Iris pigment epithelial cell (primary cell): Measurements from ENCODE around the gene RPL18A.

Experiments used
- DNase-seq: peaks from one replicate; pipeline ENCODE4 v3.0.0-alpha.2; 2011; ENCODE audit warnings: low read depth

The RPL18A gene

GRCh38 chr19:17841810-17842662 is 17.7 kb upstream of the RPL18A start:
- DNase-seq = peak; percentile 92

DNA sequence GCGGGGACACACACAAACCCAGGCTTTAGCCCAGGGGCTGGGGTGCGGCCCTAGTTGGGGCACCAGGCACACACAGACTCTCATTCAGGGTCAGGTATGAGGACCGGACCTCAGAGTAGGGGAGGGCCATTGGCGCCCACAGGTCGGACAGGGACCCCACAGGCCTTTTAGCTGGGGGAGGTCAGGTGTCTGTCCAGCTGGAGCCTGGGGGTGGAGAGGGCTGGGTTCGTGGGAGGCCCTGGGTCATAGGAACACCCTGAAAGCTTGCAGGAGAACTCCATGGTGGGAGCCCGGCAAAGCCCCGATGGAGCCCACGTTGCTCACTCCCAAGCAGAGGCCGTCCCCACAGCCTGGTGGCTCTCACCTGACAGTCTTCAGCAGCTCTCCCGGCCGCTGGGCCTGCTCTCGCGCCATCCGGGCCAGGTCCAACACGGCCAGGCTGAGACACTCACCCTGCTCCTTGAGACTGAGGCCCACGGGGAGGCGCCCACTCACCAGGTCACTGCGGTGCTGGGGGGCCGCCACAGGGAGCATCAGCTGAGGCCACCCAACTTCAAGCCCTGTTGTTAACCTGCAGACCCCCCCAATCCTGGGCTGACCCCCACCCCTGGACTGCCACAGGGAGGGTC is 16.9 kb upstream of the RPL18A start:
- no peak for DNase-seq

GRCh38 chr19:17843292-17843827 is 16.4 kb upstream of the RPL18A start:
- no peak for DNase-seq

DNA sequence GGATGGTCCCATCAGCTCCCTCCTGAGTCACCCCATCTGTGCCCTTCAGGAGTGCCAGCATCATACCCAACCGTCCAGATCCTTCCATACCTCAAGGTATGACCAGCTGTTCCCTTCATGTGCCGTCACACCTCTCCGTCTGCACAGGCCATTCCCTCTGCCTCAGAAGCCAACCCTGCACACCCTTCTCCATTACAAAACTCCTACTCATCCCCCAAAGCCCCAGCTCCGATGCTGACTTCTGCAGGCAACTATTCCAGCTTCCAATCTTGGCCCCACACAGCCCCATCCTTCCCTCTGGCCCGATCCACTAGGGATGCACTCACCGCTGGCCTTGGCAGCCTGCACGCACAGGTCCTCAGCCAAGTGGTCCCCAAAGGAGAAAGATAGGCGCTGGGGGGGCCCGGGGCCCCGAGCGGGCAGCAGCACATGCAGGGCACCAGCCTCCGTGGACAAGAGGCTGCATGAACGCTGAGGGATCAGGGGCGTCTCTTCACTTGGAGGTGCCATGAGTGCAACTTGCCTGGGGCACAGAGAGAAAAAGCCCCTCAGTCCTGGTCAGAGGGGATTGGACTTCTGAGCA is 15.7 kb upstream of the RPL18A start:
- DNase-seq = no peak

DNA sequence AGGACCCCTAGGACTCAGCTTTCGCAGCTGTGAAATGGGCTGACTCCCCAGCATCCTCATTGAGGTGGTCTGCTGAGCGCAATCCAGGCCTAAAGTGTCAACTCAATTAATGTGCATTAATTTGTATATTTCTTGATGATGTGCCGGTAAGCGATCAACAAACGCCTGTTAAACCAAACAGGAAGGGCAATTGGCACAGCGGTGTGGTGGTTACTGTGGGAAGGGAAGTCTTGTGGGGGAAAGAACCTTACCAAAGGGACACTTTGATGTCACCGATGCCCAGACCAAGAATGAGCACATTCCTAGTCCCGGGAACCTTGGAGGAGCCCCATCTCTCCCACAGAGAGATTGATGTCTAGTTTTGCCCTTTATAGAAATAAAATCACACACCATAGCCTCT is 13.6 kb upstream of the RPL18A start:
- no peak for DNase-seq

GRCh38 chr19:17847538-17848366 is 12.0 kb upstream of the RPL18A start, which contains the start of gene JAK3:
Gene JAK3 (minus strand): TSS chr19:17847982. CDS start chr19:17844417, 3,565 bp downstream.
- DNase-seq = peak; percentile 63

DNA sequence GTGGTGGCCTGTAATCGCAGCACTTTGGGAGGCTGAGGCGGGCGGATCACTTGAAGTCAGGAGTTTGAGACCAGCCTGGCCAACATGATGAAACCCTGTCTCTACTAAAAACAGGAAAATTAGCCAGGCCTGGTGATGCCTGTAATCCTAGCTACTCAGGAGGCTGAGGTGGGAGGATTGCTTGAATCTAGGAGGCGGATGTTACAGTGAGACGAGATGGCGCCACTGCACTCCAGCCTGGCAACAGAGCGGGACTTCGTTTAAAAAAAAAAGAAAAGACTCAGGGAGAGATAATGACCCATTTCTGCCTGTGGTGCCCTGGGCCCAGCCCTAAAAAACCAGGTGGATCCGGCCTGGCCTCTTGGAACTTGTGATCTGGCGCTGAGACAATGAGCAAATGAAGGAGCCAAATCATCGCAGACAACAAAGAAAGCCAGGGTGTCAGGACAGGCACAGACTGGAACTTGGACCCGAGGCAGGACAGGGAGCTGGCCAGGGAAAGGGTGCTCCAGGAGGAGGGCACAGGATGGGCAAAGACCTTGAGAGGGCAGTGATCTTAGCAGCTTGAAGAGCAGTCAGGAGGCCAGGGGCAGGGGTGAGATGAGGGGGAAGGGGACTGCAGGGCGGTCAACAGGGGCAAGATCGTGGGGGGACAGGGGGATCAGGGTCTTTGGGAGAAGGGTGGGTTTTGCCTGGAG is 11.0 kb upstream of the RPL18A start:
- DNase-seq = no peak

GRCh38 chr19:17854061-17854460 is 5.6 kb upstream of the RPL18A start:
- DNase-seq = no peak

DNA sequence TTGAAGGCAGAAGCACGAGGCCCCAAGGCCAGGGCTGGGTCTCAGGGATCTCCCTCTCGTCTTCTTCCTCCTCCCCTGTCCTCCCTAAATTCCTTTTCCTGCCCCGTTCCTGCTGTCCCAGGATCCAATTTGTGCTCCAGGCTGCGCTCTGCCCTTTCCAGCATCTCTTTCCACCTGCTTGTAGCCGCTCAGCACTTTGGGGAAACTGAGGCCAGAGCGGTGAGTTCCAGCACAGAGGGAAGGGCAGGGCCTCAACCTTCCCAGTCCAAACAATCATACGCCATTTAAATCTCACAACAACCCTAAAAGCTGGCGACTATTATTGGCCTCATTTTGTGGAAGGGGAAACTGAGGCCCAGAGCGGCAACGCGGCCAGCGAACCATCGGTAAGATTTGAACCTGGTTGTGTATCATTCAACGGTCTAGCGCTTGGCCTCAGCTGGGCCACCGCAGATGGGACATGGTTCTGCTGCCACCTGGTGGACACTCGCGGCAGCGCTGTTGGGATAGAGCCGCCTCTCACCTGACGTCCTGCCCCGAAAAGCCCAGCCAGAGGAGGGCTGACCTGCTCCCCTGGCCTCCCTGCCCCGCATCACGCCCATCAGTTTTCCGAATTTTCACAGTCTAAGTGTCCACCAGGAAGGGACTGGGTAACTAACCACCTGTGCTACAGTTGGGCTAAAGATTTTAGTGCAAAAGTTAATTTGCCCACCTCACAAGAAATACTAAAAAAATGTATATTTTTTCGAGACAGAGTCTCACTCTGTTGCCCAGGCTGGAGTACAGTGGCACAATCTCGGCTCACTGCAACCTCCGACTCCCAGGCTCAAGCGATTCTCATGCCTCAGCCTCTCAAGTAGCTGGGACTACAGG is 4.2 kb upstream of the RPL18A start:
- peak; percentile 49 for DNase-seq

DNA sequence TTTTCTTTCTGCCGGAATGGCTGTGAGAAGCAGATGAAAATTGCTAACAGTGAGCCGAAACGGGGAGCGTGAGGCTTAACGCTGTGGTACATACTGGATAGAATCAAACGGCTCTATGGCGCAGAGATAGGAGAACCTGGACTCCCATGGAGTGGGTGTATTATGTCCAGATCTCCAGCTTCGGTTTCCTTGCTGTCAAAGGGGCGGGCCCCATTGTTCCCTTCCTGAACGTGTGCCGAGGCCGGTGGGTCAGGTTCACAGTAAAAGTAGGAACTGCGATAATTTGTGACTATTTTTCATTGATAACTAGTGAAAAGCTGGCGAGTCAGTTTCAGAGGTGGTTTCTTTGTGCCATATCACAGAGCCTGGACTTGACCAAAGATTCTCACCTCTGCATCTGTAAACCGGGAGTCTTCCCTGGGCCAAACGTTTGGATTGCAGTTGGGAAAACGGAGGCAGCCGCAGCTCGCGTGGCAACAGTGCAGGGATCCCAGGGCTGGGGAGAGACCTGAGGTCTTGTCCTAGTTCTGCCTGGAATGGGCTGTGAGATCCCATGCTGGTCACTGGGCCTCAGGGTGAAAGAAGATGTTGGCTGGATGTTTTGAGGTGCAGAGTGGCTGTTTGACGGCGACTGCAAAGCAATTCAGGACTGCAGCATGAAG is 752 bp downstream of the RPL18A start:
- DNase-seq = peak; percentile 30

- DNase-seq = no peak
Observed at GRCh38 chr19:17860993-17861360, 1.3 kb downstream of the RPL18A start.

DNA sequence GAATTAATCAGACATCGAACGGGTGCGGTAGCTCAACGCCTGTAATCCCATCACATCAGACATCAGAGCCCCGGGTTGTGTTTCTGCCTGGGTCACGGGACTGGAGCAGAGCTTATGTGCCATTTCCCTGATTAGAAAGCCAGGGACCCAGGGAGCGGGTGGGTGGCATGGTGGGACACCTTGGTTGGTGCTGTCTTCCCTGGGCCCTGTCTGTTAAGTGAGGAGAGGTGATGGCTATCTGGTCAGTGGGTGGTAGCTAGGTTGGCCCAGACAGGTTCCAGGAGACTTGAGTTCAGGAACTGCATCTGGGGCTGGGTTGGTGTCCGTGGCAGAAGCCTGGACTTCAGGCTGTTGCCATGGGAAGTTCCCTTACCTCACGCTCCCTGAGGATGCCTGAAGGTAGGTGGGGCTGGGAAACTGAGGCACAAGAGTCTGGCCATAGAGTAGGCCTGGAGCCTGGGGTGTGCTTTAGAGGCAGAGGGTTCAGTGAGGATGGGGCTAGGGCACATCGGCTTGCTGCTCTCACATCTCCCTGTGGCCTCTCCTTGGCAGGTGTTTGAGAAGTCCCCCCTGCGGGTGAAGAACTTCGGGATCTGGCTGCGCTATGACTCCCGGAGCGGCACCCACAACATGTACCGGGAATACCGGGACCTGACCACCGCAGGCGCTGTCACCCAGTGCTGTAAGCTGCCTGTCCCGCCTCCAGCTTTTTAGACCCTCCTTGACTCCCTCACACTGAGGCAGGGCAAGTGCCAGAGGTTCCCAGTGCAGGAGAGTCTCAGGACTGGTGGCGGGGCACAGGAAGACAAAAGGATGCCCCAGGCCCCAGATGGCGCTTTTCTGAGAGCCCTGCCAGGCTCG is 2.1 kb downstream of the RPL18A start:
- DNase-seq = no peak

DNA sequence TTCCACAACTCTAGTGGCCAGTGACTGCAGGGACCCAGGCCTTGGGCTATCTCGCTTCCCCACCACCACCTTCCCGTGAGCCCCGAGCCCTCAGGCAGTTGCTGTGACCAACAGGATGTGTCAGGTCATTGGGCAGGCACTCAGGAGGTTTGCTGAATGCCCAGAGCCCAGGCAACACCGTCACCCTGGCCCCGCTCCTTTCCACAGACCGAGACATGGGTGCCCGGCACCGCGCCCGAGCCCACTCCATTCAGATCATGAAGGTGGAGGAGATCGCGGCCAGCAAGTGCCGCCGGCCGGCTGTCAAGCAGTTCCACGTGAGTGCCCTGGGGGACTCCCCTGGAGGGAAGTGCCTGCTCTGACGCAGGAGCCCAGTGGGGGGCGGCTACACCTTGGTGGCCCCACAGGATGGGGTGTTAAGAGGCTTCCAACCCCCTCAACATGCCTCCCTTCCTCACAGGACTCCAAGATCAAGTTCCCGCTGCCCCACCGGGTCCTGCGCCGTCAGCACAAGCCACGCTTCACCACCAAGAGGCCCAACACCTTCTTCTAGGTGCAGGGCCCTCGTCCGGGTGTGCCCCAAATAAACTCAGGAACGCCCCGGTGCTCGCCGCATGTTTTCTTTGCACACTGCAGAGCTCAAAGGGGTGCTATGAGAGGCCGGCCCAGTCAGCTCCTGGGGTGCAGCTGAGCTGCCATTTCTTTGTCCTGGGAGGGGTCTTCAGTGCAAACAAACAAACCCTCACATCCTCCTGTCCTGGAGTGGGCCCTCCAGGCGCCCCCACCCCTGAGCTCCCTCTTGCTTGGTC is 3.2 kb downstream of the RPL18A start:
- DNase-seq = no peak

- DNase-seq = no peak
Observed at GRCh38 chr19:17863520-17864182, 3.9 kb downstream of the RPL18A start.

GRCh38 chr19:17865364-17866311 is 5.9 kb downstream of the RPL18A start:
- DNase-seq = no peak

DNA sequence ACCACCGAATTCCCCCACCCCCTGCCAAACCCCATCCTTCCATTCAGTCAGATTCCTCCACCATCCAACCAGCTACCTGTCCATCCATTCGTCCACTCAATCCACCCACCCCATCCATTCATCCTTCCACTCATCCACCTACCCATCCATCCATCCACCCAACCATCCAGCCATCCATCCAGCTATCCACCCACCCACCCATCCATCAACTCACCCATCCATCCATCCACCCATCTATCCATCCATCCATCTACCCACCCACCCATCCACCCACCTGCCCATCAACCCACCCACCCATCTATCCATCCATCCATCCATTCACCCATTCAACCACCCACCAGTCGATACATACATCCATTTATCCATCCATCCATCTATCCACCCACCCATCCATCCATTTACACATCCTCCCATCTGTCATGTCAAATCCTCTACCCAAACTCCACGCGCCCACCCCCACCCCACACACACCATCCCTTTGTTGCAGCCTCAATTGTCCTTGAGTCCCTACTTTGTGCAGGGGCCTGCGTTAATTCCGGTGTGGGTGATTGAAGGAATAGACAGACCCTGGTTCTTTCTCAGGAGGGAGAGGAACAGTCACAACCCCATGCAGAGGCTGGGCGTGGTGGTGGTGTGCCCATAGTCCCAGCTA is 6.7 kb downstream of the RPL18A start:
- DNase-seq = no peak
